ENCODE data around the gene CEP63. TPM values are rescaled to one million over a fixed set of nuclear protein-coding genes. Genes with fewer than 3 reads are reported as not detected.

The CEP63 gene
- total RNA-seq, 1 donor from 2014 or later = 17.8 TPM

DNA sequence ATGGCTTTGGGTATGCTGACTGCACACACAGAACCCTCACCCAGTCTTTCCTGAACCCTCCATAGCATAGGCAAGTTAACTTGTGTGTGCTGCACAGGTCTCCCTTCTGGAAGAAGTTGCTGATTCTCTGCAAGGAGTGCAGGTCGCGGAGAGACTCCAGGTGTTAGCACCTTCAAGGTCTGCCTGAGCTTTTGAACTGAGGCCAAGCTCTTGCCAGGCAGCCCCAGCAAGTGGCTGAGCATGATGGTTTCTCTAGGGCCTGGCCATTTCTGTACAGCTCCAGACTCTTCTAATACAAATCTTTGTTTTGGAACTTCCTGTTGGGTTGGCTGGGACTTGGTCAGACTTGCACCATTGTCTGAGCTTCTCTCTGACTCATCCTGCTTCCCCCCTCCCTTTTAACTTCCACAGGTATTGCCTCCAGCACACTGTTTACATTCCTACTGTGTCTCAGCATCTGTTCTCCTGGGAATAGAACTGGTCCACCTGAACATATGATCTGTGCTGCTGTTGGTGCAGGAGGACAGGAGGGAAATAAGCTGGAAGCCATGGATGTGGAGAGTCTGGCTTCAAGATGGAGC, 111.6 kb downstream of the CEP63 start:
- no peak for DNase-seq (ENCODE audit: low read depth)
- TF ChIP-seq, protein P1, sequence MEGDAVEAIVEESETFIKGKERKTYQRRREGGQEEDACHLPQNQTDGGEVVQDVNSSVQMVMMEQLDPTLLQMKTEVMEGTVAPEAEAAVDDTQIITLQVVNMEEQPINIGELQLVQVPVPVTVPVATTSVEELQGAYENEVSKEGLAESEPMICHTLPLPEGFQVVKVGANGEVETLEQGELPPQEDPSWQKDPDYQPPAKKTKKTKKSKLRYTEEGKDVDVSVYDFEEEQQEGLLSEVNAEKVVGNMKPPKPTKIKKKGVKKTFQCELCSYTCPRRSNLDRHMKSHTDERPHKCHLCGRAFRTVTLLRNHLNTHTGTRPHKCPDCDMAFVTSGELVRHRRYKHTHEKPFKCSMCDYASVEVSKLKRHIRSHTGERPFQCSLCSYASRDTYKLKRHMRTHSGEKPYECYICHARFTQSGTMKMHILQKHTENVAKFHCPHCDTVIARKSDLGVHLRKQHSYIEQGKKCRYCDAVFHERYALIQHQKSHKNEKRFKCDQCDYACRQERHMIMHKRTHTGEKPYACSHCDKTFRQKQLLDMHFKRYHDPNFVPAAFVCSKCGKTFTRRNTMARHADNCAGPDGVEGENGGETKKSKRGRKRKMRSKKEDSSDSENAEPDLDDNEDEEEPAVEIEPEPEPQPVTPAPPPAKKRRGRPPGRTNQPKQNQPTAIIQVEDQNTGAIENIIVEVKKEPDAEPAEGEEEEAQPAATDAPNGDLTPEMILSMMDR (IDR thresholded peaks at IDR 0.05; ENCODE audit: insufficient read depth, low read length, poor library complexity, severe bottlenecking) = no peak
- H3K4me3 ChIP-seq (ENCODE audit: low read depth, low read length) = no peak overlapping the region
- H3K36me3 ChIP-seq (ENCODE audit: control insufficient read depth, insufficient read depth, low read length) = no peaks in the 10 kb centered on the region
- no peaks in the 10 kb centered on the region for H3K27me3 ChIP-seq (ENCODE audit: control insufficient read depth, insufficient read depth, low read length)

DNA sequence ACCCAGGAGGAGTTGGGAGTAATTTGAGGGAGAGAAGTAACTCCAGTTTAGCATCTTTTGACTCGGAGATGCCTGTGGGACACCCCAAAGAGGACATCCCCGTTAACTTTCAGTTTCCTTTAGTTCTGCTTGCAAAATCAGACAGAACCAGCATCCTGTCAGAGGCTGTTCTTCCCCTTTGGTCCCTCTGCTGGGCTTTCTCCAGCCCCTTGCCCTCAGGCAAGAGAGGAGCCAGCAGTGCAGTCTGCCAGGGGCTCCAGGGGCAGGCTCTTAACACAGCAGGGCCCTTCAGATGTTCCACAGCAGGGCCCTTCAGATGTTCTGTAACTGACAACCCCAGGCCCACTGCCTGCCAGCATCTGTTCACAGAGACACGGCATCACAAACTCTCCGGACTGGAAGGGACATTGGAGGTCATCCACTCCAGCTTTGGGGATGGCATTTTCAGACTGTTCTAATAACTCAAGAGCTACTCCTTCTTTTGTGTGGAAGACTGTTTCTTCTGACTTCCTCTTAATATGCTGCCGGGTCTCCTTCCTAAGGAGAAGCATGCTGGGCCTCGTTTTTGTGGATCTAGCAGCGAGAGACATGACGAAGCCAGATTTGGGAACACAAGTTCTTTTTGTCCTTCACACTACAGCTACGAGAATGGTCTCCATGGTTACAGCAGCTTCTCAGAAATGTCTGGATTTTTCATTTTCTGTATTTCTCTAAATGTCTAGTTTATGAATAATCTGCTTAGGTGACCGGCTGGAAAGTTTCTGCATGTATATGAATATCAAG, 113.1 kb downstream of the CEP63 start:
- TF ChIP-seq, protein P1 (IDR thresholded peaks at IDR 0.05; ENCODE audit: insufficient read depth, low read length, poor library complexity, severe bottlenecking) = no peak
- Histone ChIP-seq H3K27me3 (ENCODE audit: control insufficient read depth, insufficient read depth, low read length) (no peaks in the 10 kb centered on the region), H3K4me3 (ENCODE audit: low read depth, low read length) (no peak overlapping the region), H3K36me3 (ENCODE audit: control insufficient read depth, insufficient read depth, low read length) (no peaks in the 10 kb centered on the region)
- DNase-seq (ENCODE audit: low read depth) = no peak

DNA sequence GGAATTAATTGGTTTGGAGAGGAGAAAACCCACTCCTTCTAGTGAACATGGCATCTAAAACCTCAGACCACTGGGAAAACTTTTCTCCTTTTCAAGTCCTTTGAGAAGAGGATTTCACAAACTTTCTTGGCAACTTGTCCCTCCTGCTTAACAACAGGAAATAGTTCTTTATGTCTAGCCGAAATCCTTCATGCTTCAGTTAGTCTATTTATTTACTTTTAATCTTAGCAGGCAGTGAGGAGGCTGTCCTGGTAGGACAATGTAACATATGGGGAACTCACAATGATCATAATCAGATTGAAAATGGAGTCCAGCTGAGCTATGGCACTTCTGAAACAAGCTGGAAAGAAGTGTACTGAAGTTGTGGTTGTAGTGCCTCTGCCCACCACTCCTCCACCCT, 114.3 kb downstream of the CEP63 start:
- no peaks in the 10 kb centered on the region for H3K27me3 ChIP-seq (ENCODE audit: control insufficient read depth, insufficient read depth, low read length)
- no peak overlapping the region for H3K4me3 ChIP-seq (ENCODE audit: low read depth, low read length)
- no peaks in the 10 kb centered on the region for H3K36me3 ChIP-seq (ENCODE audit: control insufficient read depth, insufficient read depth, low read length)
- TF ChIP-seq, protein P1 (IDR thresholded peaks at IDR 0.05; ENCODE audit: insufficient read depth, low read length, poor library complexity, severe bottlenecking) = no peak
- no peak for DNase-seq (ENCODE audit: low read depth)

DNA sequence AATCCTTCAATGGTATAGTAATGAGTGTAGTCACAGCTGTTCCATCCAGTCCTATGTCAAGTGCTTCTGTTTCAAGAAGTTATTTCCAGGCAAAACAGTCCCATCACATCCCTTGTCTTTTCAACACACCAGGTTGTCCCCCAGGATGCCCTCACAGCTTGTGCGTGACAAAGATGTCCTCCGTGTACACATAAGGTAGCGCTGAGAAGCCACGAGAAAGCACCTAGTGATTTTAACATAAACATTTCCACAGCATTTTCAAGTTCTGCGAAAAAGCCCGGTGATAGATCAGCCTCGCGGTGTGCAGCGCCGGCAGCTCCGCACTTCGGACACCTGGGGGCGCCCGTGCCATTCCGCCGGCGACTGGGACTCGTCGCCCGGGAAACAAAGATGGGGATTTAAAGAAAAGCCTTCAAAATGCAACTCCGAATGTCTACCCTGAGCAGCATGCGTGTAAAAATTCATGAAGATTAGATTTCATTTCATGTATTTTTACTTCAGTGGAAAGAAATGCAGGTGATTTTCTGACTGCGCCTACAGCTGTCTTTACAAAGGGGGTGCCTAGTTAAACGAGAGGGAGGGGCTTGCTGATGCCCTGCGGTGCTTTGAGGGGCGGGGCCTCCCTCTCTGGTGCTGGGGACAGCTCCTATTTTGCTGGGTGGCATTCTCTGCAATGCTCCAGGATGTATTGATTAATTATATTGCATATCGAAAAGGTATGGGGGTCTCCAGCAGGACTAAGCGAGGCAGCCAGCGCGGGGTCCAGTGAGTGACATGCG, 115.0 kb downstream of the CEP63 start:
- Histone ChIP-seq H3K27me3 (ENCODE audit: control insufficient read depth, insufficient read depth, low read length) (no peaks in the 10 kb centered on the region), H3K4me3 (ENCODE audit: low read depth, low read length) (no peak overlapping the region), H3K36me3 (ENCODE audit: control insufficient read depth, insufficient read depth, low read length) (no peaks in the 10 kb centered on the region)
- TF ChIP-seq, protein P1 (IDR thresholded peaks at IDR 0.05; ENCODE audit: insufficient read depth, low read length, poor library complexity, severe bottlenecking) = peak; percentile 98
- DNase-seq (ENCODE audit: low read depth) = no peak

DNA sequence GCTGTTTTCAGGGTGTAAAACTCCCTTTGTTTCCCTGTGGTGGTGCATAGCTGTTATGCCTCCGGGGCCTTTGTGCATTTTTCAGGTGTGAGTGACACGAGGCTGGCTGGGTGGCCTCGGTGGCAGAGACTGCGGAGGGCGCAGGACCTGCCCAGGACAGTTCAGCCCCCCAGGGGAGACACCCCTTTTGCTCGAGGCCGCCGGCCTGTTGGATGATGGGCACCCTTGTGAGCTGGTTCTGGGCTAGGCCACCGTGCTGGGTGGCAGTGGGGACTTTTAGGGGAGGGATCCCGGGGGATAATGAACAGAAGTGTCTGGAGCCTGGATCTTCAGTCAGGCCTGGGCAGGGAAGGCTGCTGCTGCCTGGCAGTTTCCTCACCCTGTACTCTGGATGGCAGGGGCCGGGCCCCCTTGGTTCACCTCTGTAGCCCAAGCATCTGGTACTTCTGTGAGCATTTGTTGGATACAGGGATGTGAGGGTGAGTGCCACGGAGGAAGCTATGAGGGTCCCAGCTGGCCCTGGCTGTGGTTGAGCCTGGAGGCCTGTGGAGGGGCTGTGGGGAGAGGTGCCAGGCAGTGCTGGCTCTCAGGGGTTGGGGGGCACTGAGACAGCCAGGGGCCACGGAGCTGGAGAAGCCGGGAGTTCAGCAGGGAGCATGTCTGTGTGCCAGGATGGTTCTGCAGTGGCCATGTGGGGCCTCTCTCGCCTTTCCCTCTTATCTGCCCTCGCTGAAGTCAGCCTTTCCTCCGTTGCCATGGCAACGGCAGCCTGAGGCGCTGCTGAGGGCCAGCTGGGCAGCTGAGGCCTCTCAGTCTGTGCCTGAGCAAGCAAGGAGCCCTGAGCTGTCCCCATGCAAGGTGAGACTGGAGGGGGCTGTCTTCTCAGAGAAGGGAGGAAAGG, 115.9 kb downstream of the CEP63 start:
- no peak for DNase-seq (ENCODE audit: low read depth)
- Histone ChIP-seq H3K36me3 (ENCODE audit: control insufficient read depth, insufficient read depth, low read length) (no peaks in the 10 kb centered on the region), H3K27me3 (ENCODE audit: control insufficient read depth, insufficient read depth, low read length) (no peaks in the 10 kb centered on the region), H3K4me3 (ENCODE audit: low read depth, low read length) (no peak overlapping the region)
- TF ChIP-seq, protein P1 (IDR thresholded peaks at IDR 0.05; ENCODE audit: insufficient read depth, low read length, poor library complexity, severe bottlenecking) = no peak
